Liver (tissue), 9 donors: Measurements from ENCODE around the gene SLC25A21. TPM values are rescaled to one million over a fixed set of nuclear protein-coding genes. Genes with fewer than 3 reads are reported as not detected.

ENCODE experiments used
- DNase-seq: peaks from one replicate; pipeline ENCODE4 v3.0.0-alpha.2; 2017; ENCODE audit warnings: low spot score
- H3K27ac ChIP-seq, 2 donors: one replicate each; pipeline ENCODE4 v1.7.0; 2013; ENCODE audit warnings: inconsistent platforms in 2 of 2, low read length in 2 of 2, control low read depth in 1 of 2, low read depth in 1 of 2, mild to moderate bottlenecking in 1 of 2
- H3K27me3 ChIP-seq, 4 donors: one replicate each; pipeline versions ENCODE4 v1.6.1 to v1.7.0; 2013; ENCODE audit warnings: low read length in 3 of 4, inconsistent platforms in 1 of 4, mild to moderate bottlenecking in 1 of 4, moderate library complexity in 1 of 4; ENCODE audit not compliant: control insufficient read depth in 4 of 4, insufficient read depth in 4 of 4
- H3K36me3 ChIP-seq, 4 donors: one replicate each; pipeline versions ENCODE4 v1.6.1 to v1.7.0; 2013; ENCODE audit warnings: low read length in 3 of 4, mild to moderate bottlenecking in 3 of 4, low read depth in 1 of 4, moderate library complexity in 1 of 4; ENCODE audit not compliant: control insufficient read depth in 4 of 4, insufficient read depth in 3 of 4
- H3K4me1 ChIP-seq, 4 donors: one replicate each; pipeline versions ENCODE4 v1.6.1 to v1.7.0; 2013; ENCODE audit warnings: low read length in 3 of 4, mild to moderate bottlenecking in 3 of 4, moderate library complexity in 1 of 4; ENCODE audit not compliant: control insufficient read depth in 4 of 4, insufficient read depth in 4 of 4
- H3K4me3 ChIP-seq, 3 donors: one replicate each; pipeline versions ENCODE4 v1.6.1 to v1.7.0; 2013; ENCODE audit warnings: low read length in 3 of 3, control low read depth in 1 of 3, low read depth in 1 of 3, mild to moderate bottlenecking in 1 of 3
- H3K9ac ChIP-seq, 2 donors: one replicate each; pipeline ENCODE4 v1.7.0; 2013; ENCODE audit warnings: low read length in 2 of 2, mild to moderate bottlenecking in 2 of 2, moderate library complexity in 2 of 2, control low read depth in 1 of 2, low read depth in 1 of 2
- H3K9me3 ChIP-seq, 4 donors: one replicate each; pipeline versions ENCODE4 v1.6.1 to v1.7.0; 2013; ENCODE audit warnings: low read length in 3 of 4; ENCODE audit not compliant: control insufficient read depth in 4 of 4
- CTCF ChIP-seq: fragments of 150-350 bp; IDR thresholded peaks from 2 replicates; pipeline ENCODE4 v1.5.1; 2017; ENCODE audit warnings: improper control_type of control experiment, low read depth, low read length; ENCODE audit not compliant: missing input control
- EGR1 ChIP-seq, 2 donors: IDR thresholded peaks; 2 replicates each; pipeline ENCODE4 v1.6.1; 2016 to 2018; ENCODE audit warnings: antibody characterized with exemption in 2 of 2, low read depth in 2 of 2
- FOXA1 ChIP-seq: IDR thresholded peaks from 2 replicates; pipeline ENCODE4 v1.6.1; 2016; ENCODE audit warnings: antibody characterized with exemption
- FOXA2 ChIP-seq: IDR thresholded peaks from 2 replicates; pipeline ENCODE4 v1.6.1; 2016; ENCODE audit warnings: antibody characterized with exemption
- GABPA ChIP-seq, 2 donors: IDR thresholded peaks in 1 of 2; conservative IDR thresholded peaks in 1 of 2; 2 replicates each; pipeline ENCODE4 v1.6.1; 2016; ENCODE audit warnings: antibody characterized with exemption in 2 of 2, mild to moderate bottlenecking in 1 of 2, moderate library complexity in 1 of 2
- HNF4A ChIP-seq, 2 donors: conservative IDR thresholded peaks; 2 replicates each; pipeline ENCODE4 v1.6.1; 2016; ENCODE audit warnings: antibody characterized with exemption in 2 of 2, mild to moderate bottlenecking in 2 of 2
- HNF4G ChIP-seq: IDR thresholded peaks from 2 replicates; pipeline ENCODE4 v1.6.1; 2016; ENCODE audit warnings: antibody characterized with exemption
- NR2F2 ChIP-seq: IDR thresholded peaks from 2 replicates; pipeline ENCODE4 v1.6.1; 2016; ENCODE audit warnings: antibody characterized with exemption
- RXRA ChIP-seq, 2 donors: IDR thresholded peaks; 2 replicates each; pipeline ENCODE4 v1.6.1; 2017 to 2018; ENCODE audit warnings: antibody characterized with exemption in 2 of 2, mild to moderate bottlenecking in 1 of 2
- TAF1 ChIP-seq: conservative IDR thresholded peaks from 2 replicates; pipeline ENCODE4 v1.6.1; 2016; ENCODE audit warnings: antibody characterized with exemption, mild to moderate bottlenecking
- WGBS: extraction: QIAGEN DNeasy Blood & Tissue Kit; methylation state at CpG from one replicate; pipeline ENCODE4 v1.1.7; 2013; 5-methylcytosine and 5-hydroxymethylcytosine counted together
- polyA plus RNA-seq, 2 donors: library from polyadenylated mRNA; stranded (reverse) in 1 of 2; unstranded in 1 of 2; fragments of 200-250 nt in 1 of 2; fragments of >200 nt in 1 of 2; fragmentation: Nextera tagmentation in 1 of 2; extraction: Ambion mirVana in 1 of 2; gene quantifications; one replicate each; pipeline versions ENCODE4 v1.2.1 to v1.2.3, GENCODE V29; 2013 to 2015
- total RNA-seq, 2 donors: library from RNA; depleted of rRNA; stranded (reverse); fragments of >200 nt; gene quantifications; one replicate each; pipeline ENCODE4 v1.2.3, GENCODE V29; 2014
- TF ChIP-seq, protein P1 (sequence below): IDR thresholded peaks from 2 replicates; pipeline ENCODE4 v1.6.1; 2016; ENCODE audit warnings: antibody characterized with exemption
- TF ChIP-seq, protein P2 (sequence below): IDR thresholded peaks from 2 replicates; pipeline ENCODE4 v1.6.1; 2016; ENCODE audit warnings: antibody characterized with exemption
- donor health status: healthy.
- donor health status: healthy.
- donor health status: healthy.
- donor health status: healthy.
- donor health status: healthy.

The SLC25A21 gene
- total and polyA plus RNA-seq, 4 donors, result 0.13 to 24.3 (median 0.23) TPM

- no peak for TF ChIP-seq CTCF
- TF ChIP-seq EGR1 (IDR thresholded peaks at IDR 0.05; ENCODE audit: low read depth in 2 of 2), result no peak
Measured at GRCh38 chr14:36934304-36934703, 238.1 kb downstream of the SLC25A21 start (continued).

DNA sequence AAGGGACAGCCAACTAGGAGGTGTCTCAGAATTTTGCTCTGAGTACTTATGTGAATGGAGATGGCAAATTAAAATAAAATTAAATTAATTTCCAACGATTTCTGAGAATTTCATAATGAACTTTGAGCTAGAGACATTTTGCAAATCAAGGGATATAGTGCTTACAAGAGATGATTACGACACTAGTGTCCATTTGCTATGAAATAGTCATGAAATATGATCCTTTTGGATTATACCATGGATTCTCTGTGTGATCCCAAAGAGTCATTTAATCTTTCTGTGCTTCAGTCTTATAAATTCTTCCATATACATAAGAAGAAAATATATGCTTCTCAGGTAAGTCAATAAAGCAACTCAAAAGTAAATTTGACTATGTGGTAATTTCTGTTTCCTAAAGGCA lies 240.6 kb downstream of the SLC25A21 start:
- H3K4me1 ChIP-seq, result no peaks in the 10 kb centered on the region
- TF ChIP-seq RXRA (IDR thresholded peaks at IDR 0.05), result no peak
- H3K4me3 ChIP-seq, result no peak overlapping the region
- DNase-seq, result no peak
- no peaks in the 10 kb centered on the region for H3K9me3 ChIP-seq
- no peaks in the 10 kb centered on the region for H3K27me3 ChIP-seq
- H3K36me3 ChIP-seq, result no peaks in the 10 kb centered on the region
- H3K27ac ChIP-seq, result no peak overlapping the region
- WGBS, result 72% methylated on average over 2 of the region's 2 CpGs
- no peak overlapping the region for H3K9ac ChIP-seq

DNA sequence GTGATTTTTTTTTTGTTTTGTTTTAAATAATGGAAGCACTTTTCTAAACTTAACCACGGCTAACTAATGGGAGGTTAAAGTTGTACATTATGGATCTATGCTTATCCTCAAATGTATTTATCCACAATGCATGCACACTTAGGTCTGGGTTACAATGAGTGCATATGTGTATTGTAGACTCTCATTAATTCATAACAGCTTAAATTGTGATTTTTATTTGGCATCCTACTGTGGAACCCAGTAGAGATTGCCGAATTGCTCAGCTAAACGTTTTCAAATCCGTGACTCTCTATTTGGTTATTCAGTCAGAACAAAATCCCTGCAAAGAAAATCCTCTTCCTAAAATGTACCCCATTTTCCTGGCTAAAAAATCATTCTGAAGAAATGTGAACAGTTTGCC lies 244.0 kb downstream of the SLC25A21 start:
- DNase-seq, result no peak
- Histone ChIP-seq H3K4me1 (no peaks in the 10 kb centered on the region), H3K27ac (no peak overlapping the region), H3K27me3 (no peaks in the 10 kb centered on the region), H3K36me3 (no peaks in the 10 kb centered on the region), H3K9me3 (no peaks in the 10 kb centered on the region), H3K4me3 (no peak overlapping the region), H3K9ac (no peak overlapping the region)
- WGBS, result 87% methylated on average over 4 of the region's 4 CpGs
- no peak for TF ChIP-seq HNF4G
- TF ChIP-seq TAF1, result no peak
- TF ChIP-seq FOXA1, result no peak
- no peak for TF ChIP-seq HNF4A (conservative IDR thresholded peaks at IDR 0.05)
- no peak for TF ChIP-seq GABPA (IDR thresholded peaks at IDR 0.05 in 1 of 2, conservative IDR thresholded peaks at IDR 0.05 in 1 of 2)
- no peak for TF ChIP-seq FOXA2
- TF ChIP-seq, protein P1, sequence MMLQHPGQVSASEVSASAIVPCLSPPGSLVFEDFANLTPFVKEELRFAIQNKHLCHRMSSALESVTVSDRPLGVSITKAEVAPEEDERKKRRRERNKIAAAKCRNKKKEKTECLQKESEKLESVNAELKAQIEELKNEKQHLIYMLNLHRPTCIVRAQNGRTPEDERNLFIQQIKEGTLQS, result no peak
- TF ChIP-seq, protein P2, sequence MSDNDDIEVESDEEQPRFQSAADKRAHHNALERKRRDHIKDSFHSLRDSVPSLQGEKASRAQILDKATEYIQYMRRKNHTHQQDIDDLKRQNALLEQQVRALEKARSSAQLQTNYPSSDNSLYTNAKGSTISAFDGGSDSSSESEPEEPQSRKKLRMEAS, result no peak
- no peak for TF ChIP-seq EGR1 (IDR thresholded peaks at IDR 0.05; ENCODE audit: low read depth in 2 of 2)

GRCh38 chr14:36925094-36925493 lies 247.3 kb downstream of the SLC25A21 start:
- no peaks in the 10 kb centered on the region for H3K4me1 ChIP-seq
- H3K9ac ChIP-seq, result no peak overlapping the region
- H3K36me3 ChIP-seq, result no peaks in the 10 kb centered on the region
- no peak for DNase-seq
- no peaks in the 10 kb centered on the region for H3K27me3 ChIP-seq
- 82% methylated on average over 2 of the region's 2 CpGs for whole genome bisulfite sequencing
- no peaks in the 10 kb centered on the region for H3K9me3 ChIP-seq
- no peak overlapping the region for H3K4me3 ChIP-seq
- no peak overlapping the region for H3K27ac ChIP-seq
- TF ChIP-seq NR2F2, result no peak
- TF ChIP-seq, protein P2, result no peak
